ENCODE data around the gene INPP5A. TPM values are rescaled to one million over a fixed set of nuclear protein-coding genes. Genes with fewer than 3 reads are reported as not detected.

Gene INPP5A
- total RNA-seq, 1 donor from 2014 or later, result 29.3 TPM

DNA sequence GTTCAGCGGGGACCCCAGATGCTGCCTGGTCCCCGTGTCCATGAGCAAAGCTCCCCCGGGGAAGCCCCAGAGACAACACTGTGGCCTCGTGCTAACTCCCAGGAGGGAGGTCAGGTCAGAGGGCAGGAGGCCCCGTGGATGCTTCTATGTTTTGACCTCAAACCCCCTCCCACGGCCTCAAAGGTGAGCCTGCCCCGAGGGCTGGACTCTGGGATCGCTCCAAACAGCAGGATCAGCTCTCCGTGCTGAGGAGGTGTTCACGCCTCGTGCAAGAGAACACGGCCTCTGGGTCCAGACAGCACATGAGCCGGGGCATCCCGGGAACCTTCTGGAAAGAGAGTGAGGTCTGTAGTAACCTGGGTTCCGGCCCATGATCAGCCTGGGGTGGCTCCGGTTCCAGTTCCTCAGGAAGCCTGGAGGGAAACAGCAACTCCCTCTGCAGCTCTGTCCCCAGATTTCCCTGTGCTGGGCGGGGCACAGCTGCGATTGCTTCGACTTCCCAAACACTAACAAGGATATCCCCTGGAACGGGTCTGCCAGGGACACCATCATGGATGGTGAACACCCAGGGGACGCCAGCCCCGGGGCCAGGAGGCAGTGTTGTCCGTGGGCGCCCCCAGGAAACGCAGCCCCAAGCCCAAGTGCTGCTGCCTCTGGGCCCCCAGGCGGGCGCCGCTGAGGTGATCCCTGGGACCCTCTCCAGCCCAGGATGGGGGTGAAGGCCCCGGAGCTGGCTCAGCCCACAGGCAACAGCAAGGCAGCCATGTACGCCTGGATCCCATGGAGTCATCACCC is 18.0 kb upstream of the INPP5A start:
- no peak for DNase-seq

DNA sequence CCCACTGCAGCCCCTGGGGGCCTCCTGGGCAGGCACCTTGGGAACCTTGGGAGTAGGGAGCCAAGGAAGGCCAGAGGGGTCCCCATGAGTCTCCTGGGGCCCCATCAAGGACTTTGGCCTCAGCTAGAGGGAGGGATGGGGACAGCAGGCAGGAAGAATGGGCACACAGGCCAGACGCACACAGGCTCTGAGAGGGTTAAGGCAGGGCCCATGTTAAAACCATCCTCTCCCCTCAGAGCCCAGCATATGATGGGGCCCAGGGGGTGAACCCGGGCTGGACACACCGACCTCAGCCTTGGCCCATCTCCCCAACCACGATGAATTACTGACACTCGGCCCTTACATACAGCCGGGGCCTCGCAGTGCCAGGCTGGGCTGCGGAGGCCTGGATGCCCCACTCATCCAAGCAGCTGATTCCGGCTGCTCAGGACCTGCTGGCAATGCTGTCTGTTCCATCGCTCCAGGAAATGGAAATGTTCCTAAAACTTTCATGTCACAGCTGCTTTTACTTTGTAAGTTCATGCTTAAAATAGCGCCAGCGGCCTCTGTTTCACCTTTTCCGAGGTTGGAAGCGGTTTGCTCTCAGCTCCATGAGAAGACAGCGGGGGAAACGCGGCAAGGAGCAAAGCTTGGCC is 17.3 kb upstream of the INPP5A start:
- DNase-seq, result no peak

DNA sequence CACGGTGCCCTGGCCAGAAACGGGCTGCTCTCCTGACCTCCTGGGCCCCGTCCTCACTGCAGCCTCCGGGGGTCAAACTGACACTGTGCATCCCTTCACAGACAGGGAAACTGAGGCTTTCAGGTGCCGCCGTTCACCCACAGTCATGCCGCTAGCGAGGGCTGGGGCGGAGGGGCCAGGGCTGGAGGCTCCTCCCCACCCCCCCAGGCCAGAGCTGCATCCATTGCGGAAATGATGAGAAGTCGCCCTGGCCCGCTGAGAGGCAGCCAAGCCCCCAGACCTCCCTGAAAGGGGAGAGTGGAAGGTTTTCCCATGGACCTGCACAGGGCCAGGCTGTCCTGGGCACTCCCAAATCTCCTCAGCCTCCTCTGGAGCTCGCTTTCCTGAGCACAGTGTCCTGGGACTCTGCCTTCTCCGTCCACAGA is 16.5 kb upstream of the INPP5A start:
- DNase-seq, result no peak

DNA sequence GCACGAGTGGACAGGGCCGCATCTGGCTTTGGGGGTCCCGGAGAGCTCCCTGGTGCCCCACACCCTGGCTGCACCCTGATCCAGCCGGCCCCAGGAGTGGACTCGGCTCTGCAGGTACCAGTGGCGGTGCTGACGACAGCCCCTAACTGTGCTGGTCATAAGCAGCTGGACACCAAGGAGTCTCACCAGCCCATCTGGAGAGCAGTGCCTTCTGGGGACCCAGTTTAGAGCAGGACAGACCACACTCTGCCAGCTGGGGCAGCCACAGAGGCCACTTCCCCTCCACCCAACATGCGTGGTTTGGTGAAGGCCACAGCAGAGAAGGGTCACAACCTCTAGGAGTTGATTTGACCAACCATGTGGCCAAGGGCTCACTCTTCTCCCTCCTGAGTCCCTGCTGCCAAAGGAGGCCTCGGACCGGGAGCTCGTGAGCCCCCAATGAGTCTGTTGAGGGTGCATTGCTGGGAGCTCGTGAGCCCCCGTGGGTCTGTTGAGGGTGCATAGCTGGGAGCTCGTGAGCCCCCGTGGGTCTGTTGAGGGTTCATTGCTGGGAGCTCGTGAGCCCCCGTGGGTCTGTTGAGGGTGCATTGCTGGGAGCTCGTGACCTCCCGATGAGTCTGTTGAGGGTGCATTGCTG is 16.0 kb upstream of the INPP5A start:
- DNase-seq, result no peak

DNA sequence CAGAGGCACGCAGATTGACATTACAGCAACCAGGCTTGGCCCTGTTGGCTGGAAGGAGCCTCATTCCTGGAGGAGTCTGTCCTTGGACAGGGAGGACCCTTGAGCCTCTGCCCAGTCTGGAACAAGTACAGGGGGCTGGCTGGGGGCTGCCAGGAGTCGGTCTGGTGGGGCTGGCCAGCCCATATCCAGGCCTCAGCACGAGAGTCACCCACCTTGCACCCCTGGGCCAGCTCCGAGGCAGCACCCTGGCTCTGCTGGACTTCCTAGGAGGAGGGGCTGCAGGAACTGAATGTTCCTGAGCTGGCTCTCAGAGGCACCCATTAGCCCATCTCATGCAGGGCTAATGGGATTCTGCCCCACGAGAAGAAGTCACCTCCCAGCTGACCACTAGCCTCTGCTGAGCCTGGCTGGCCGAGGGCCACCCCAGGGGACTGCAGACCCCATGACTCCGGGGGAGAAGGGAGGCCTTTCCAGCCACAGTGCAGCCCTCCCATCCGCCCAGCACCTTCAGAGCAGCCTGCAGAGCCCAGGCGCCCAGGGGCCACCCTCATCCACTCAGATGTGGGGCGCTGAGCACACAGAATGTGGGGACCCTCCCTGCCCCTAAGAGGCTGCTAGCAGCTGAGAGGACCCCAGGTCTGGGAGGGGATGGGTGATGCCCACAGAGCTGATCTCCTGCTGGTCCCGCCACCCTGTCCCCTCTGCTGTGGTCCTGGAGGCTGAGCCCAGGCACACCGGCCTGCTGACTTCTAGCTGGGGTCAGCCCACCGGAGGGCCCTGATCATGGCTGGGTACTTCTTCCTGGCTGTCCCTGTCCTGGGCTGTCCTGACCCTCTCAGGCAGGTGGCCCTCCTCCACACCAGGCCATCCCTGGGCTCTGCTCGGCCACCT is 14.8 kb upstream of the INPP5A start:
- DNase-seq, result no peak

DNA sequence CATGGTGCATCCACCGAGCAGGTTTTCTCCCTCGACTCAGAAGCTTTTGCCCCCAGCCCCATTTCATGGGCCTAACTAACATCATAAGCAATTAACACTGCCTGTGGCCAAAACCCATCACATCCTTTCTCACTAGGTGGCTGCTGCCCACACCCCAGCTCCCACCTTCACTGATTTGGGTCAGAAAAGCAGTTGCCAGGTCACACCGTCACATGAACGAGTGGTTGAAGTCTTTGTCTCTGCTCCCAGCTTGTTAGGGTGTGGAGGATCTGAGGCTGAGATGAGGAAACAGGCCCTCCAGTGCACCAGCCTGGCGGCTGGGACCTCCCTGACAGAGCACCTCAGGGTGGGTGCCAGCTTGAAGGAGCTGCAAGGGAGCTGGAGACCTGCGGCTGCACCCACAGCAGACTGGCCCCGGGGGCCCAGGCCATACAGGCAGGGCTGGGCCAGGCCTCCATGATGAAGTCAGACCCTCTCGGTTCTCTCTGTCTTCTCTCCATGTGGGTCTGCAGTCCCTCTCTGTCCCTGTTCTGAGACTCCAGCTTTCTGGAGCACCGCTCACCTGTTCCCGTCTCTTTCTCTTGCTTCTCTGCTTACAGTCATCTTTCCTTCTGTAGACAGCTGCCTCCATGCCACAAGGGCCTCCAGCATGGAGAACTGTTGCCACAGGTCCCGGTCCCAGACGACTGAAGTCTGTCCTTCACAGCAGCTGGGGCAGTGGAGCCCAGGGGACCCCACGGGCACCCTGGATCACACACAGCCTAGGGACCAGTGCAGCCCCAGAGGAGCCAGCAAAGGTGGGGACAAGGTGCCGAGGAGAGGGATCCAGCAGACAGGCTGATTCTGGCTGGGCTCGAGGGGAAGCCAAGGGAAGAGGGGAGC is 13.8 kb upstream of the INPP5A start:
- no peak for DNase-seq

DNA sequence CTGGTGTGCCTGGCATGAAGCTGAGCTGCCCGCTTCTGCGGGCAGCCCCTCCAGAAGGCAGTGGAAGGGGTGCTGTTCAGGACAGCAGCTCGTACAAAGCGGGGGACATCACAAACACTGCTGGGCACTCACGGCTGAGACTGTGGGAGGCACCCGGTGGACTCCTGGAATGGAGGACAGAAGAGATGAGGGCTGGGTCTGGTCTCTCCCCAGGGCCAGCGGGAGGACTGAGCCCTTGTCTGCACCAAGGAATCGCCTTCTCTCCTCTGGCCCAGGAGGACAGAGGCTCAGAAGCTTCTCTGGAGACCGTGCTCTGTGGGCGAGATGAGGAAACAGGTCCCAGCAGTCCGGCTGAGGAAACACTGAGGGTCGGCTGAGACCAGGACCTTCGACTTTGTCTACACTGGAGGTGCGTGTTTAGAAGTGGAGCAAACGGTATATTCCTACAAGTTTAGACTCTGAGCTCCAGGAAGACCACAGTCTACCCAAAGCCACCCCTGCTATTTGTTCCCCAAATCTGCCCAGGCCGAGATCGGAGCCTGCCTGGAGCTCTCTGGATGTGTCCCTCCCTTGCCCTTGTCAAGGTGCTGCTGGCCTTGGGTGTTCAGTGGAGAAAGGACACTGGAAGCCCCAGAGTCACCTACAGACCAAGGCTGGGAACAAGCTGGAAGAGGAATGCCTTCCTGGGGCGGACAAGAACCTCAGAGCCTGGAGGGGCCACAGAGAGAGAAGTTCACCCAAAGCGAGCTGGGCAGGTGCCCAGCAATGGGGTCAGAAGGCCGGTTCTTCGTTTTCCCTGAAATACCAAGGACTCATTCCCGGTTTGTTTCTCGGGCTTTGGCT is 12.9 kb upstream of the INPP5A start:
- no peak for DNase-seq

DNA sequence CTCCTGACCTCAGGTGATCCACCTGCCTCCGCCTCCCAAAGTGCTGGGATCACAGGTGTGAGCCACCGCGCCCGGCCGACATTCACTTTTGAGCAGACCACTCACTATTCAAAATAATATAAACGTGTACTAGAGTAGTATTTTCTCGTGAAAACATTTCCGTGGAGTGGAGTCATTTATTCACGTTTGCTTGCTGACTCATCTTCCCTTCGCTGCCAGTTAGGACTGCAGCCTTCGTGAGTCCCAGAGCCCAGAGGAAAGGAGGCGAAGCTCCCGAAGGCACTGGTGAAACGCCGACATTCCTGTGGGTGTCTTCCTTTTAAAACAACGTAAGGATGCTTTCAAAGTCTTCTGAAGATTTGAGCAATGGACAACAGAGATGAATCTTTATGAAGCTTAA is 10.9 kb upstream of the INPP5A start:
- no peak for DNase-seq

DNA sequence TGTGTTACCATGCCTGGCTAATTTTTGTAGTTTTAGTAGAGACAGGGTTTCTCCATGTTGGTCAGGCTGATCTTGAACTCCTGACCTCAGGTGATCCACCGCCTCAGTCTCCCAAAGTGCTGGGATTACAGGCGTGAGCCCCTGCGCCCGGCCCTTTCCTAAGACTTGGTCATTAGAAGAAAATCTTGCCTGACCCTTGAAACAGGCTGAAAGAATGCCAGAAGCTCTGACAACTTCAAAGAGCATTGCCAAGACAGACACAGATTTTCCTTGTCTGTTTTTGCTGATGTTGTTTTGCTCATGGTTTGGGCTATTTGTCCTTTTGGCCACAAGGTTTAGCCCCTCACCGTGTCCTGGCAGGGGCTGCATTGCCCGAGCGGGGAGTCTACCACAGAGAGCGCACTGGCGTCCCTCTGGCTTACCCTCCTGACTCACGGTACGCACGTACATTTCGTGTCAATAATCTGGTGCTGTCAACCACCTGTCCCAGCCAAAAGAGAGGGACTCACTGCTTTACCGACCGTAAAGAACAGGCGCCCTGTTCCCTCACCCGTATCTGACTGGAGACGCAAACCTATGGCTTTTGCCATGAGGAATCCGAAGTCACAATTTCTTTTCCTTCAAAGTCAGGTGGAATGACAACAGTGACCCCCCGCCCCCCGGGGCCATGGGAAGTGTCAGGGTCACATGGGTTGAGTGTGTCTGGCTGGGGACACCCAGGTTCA is 10.1 kb upstream of the INPP5A start:
- no peak for DNase-seq

DNA sequence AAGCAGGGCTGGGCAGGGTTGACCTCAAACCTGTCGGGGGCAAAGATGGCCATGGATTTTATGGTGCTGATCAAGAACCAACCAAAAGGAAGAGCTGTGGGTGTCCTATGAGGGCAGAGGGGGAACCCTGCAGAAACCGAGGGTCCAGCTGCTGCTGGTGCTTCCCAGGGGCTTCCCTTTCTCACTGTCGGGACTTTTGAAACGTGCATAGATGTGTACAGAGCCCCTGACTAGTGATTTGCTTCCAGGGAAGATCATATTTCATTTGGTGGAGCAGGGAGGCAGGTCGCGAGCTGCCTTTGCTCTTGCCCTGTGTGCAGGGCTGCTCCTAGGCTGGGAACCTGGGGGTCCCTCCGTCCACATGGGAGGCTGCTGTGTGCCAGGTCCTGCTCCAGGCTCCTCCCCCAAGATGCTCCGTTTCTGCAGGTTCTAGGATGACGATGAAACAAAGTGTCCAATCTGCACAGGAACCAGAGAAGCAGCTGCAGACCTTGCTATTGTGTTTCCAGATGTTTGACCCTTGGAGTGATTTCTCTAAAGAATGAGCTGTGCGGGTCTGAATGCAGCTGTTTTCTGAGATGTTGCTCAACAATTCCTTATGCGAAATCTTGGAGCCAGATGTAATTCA is 9.4 kb upstream of the INPP5A start:
- no peak for DNase-seq

DNA sequence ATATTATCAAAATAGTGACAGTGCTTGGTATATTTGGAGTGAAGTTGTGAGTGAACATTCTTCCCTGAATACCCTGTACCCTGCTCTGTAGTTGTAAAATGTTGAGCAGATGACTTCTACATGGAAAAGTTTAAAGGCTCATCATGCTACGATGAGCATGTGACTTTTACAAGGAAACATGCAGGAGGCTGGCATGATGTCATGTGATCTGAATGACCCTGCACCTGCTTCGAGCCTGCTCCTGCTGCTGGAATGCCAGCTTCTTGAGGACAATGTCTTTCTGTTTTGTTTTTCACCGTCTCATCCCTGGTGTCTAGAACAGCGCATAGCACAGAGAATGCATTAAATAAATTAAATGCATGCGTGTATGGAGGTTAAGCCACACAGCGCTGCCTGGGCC is 5.4 kb upstream of the INPP5A start:
- no peak for DNase-seq

DNA sequence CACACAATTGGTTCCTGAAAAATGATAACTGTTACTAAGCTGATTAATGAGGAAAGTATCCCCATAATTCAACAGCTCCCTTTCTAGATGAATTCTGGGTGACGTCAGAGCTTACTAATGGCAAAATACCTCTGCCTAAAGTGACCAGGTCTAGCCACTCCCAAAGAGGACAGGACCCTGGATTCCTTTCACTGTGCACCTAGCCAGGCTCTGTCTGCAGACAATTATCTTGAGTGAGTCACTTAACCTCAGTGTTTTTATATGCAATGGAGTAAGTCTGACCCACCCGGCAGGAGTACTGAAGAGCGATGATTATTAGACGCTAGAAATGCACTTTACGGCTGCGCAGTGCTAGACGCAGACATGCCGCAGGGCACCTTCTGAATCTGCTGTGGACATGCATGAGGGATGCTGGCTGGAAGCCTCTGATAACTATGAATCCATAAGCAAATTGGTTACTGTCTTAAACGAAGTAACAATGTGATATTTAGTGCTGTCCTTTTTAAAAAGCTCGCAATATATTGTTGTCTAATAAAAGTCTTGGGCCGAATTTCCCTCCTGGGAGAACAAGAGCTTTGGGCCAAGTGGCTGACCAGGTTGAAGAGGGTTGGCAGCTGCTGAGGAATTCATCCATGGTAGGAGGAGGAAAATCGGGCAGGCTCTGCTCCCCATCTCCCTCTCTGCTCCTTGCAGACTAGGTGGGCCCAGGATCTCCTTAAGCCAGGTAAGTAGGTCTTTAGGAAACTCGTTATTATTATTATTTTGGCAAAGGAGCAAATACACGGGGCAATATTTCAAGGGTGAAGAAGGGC is 4.6 kb upstream of the INPP5A start:
- DNase-seq, result no peak

DNA sequence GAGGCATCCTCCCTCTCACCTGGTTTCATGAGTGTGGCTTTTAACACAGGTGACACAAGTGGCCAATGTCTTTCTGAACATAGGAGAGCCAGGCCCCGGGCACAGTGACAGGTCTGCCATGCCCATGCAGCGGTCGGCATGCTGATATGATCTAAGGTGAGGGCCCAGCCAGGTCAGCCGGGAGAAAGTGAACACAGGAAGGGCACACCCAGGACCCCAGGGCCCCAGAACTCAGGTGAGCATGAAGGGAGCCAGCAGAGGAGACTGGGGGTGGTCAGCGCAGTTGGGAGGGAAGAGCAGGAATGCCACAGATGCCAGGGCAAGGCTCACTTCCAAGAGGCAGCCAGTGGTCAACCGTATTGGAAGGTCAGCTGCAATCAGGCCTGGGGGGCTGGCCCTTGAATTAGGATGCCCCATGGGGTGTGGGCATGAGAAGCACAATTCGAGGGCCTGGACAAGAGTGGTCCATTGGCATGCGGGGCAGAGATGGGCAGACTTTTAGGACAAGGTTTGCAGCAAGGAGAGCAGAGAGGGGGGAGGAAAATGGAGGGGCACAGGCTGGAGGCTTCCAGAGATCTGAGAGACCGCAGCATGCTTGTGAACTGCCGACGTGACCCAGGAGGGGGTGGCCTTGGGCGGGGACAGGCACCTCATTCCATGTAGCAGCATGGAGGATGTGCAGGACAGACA is 3.9 kb upstream of the INPP5A start:
- DNase-seq, result no peak

DNA sequence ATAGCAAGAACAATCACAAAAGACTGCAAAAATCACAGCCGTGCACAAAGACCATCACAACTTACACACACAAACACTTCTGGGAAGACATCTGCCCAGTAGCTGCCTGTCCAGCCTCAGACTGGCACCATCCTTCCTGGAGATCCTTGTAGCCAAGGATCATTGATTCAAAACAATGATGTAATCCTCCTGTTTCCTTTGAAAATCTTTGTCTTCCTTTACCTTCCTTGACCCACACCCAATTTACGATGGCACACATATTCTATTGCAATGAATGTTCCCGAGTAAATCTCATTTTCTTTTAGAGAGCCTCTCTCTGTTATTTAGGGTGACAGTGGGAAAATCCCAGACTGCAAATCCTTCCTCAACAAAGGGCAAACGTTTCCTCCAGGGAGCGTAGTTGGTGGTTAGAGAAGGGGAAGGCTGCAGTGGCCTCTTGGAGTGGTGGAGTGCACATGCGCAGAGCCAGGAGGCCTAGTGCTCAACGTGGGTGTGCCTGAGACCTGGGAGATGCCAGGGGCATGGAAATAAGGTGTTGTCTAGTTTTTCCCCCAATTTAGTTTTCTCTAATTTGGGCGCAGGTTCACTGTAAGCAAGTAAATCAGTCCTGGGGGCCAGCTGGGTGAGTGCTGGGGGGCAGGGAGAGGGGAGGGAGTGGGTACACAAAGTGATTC is 3.1 kb upstream of the INPP5A start:
- no peak for DNase-seq

DNA sequence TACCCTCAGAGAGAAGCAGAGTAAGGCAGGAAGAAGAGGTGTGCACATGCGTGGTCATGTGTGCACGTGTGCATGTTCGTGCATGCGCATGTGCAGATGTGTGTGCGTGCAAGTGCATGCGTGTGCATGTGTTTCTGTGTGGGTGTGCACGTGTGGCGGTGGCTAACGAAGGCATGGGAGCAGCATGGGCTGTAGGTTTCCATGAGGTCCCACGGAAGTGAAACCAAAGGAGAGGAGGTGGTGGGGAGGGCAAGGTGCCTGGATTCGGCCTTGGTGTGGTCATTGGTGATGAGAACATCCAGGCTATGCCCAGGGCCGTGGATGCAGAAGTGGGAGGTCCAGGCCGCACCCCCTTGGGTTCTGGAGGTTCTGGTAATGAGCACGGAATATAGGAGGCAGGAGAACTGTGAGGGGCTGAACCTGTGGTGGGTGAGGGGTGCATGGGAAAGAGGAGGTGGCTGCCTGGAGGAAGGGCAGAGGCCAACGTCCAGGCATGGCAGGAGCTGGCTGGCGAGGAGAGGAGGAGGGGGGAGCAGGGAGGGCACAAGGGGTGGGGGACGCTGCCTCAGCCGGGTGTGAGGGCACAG is 2.4 kb upstream of the INPP5A start:
- DNase-seq, result no peak

DNA sequence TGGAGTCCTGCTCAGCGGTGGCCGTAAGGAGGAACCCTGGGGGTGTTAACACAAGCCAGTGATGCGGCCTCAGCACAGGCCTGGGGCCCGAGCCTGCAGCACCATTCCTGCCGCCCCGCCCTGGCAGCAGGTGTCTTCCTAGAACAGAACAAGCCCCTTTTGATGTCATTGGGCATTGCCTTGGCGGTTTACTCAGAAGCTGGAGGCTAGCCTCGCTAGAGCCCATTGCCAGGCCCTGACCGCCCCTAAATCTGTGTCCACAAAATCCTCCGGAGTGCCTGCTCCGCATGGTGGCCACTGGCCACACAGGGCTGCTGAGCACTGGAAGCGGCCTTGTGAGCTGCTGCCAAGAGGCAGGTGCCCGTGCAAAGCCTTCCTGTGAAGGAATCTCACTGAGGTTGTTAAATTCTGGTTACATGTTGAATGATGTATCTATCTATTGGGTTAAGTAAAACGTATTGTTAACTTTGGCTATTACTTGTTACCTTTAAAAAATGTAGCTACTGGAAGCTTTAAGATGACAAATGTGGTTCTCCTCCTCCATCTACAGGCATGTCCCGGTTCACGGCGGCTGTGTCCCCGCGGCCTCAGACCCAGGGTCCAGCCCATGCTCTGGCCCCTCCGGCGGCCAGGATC is 1.2 kb upstream of the INPP5A start:
- DNase-seq, result no peak

Data from occipital lobe (tissue), 2 donors.